Activated CD4-positive, alpha-beta memory T cell treated with anti-CD3 and anti-CD28 coated beads for 36 hours (primary cell): Measurements from ENCODE around the gene ALDOA. TPM values are rescaled to one million over a fixed set of nuclear protein-coding genes. Genes with fewer than 3 reads are reported as not detected.

Experiments
- CTCF ChIA-PET: fragments of 350-600 bp; sonication (Branson Sonifier 250); formaldehyde crosslinking; loops from one replicate; lab custom pipeline; 2021; ENCODE audit warnings: antibody characterized with exemption, inconsistent platforms; lab: Charles Lee
- POLR2A ChIA-PET: fragments of 350-600 bp; sonication (Branson Sonifier 250); formaldehyde crosslinking; loops from one replicate; lab custom pipeline; 2021; ENCODE audit warnings: antibody characterized with exemption; lab: Charles Lee
- DNase-seq: peaks from one replicate; pipeline ENCODE4 v3.0.0-alpha.2; 2020
- H3K27ac Mint-ChIP-seq: one replicate; pipeline ENCODE4 v1.8.0; 2021; ENCODE audit warnings: mixed read lengths
- H3K27me3 Mint-ChIP-seq: one replicate; pipeline ENCODE4 v1.8.0; 2021; ENCODE audit warnings: mixed read lengths
- H3K36me3 Mint-ChIP-seq: one replicate; pipeline ENCODE4 v1.8.0; 2021; ENCODE audit warnings: mixed read lengths
- H3K4me1 Mint-ChIP-seq: one replicate; pipeline ENCODE4 v1.8.0; 2021; ENCODE audit warnings: low read depth, mixed read lengths
- H3K4me3 Mint-ChIP-seq: one replicate; pipeline ENCODE4 v1.8.0; 2021; ENCODE audit warnings: mild to moderate bottlenecking, mixed read lengths
- H3K9me3 Mint-ChIP-seq: one replicate; pipeline ENCODE4 v1.8.0; 2021; ENCODE audit warnings: mixed read lengths
- intact Hi-C: fragments of 100-400 bp; cut with micrococcal nuclease; formaldehyde crosslinking; loops from one replicate; pipeline ENCODE4 v1.15.1; 2023
- total RNA-seq, 2 experiments: library from RNA; stranded (reverse); gene quantifications; one replicate each; pipeline ENCODE4 v1.2.3, GENCODE V29; 2021

Gene ALDOA
- total RNA-seq, 2 experiments from 2014 or later = 1,724 to 1,734 TPM

- H3K27ac Mint-ChIP-seq = no peak overlapping the region
- no peak overlapping the region for H3K4me3 Mint-ChIP-seq
- H3K9me3 Mint-ChIP-seq = no peaks in the 10 kb centered on the region
- POLR2A ChIA-PET = no interaction called here
- DNase-seq = peak; percentile 49
- H3K4me1 Mint-ChIP-seq = peaks cover 12% of the 10 kb centered on the region
- H3K36me3 Mint-ChIP-seq = no peaks in the 10 kb centered on the region
- intact Hi-C loops = no loop called here
- CTCF ChIA-PET = interaction anchor here (1.2 kb wide), 1 partner anchor 14 kb away, joined by 3 read pairs; no protein-coding TSS in a partner anchor
- no peaks in the 10 kb centered on the region for H3K27me3 Mint-ChIP-seq
These were observed 19.4 kb upstream of the ALDOA start for GRCh38 chr16:30046178-30046577.

DNA sequence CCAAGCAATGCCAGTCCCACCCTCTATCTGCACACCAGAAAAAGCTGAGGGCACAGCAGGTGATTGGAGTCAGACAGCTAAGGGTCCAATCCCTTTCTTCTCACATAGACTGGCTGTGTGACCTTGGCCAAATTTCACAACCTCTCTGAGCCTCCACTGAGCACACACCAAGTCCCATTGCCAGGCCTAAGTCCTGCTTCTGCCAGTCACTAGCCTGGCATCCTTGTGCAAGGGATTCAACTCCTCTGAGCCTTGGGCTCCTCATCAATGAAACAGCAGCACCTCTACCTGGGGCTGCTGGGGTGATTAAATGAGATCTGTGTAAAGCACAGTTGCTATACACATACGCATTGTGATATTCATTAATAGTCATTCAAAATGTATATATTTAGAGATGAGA, 19.0 kb upstream of the ALDOA start:
- H3K36me3 Mint-ChIP-seq = no peaks in the 10 kb centered on the region
- H3K4me3 Mint-ChIP-seq = no peak overlapping the region
- no peak for DNase-seq
- H3K4me1 Mint-ChIP-seq = peaks cover 14% of the 10 kb centered on the region
- no peaks in the 10 kb centered on the region for H3K27me3 Mint-ChIP-seq
- intact Hi-C loops = no loop called here
- H3K27ac Mint-ChIP-seq = no peak overlapping the region
- ChIA-PET POLR2A (no interaction called here), CTCF (interaction anchor here (1.2 kb wide), 1 partner anchor 14 kb away, joined by 3 read pairs; no protein-coding TSS in a partner anchor)
- no peaks in the 10 kb centered on the region for H3K9me3 Mint-ChIP-seq

- Mint-ChIP-seq H3K9me3 (no peaks in the 10 kb centered on the region), H3K36me3 (no peaks in the 10 kb centered on the region), H3K27me3 (no peaks in the 10 kb centered on the region), H3K27ac (no peak overlapping the region), H3K4me3 (no peak overlapping the region), H3K4me1 (peaks cover 28% of the 10 kb centered on the region)
- DNase-seq = no peak
- ChIA-PET POLR2A (interaction anchor here (1.6 kb wide), 1 partner anchor 15 kb away, joined by 4 read pairs; no protein-coding TSS in a partner anchor), CTCF (no interaction called here)
- intact Hi-C loops = loop anchor here (5.0 kb wide), 1 partner anchor 42 kb away; the partner anchor contains the start of gene TBX6
These were observed 15.7 kb upstream of the ALDOA start for GRCh38 chr16:30049871-30050270.

DNA sequence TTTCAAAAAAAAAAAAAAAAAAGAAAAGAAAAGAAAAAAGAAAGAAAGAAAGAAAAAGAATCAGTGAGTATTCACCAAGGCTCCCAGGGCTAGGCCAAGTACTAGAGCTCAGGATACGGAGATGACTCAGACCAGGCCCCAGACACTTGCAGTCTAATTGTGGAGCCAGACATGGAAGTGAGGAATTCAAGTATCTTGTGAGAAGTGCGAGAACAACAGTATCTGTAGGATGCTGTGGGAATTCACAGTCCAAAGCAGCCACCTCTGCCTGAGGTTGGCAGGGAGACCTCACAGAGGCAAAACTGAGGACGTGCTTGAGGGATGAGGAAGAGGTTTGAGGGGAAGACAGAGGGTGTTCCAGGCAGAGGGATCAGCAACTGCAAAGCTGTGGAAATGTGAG, 14.0 kb upstream of the ALDOA start:
- no peaks in the 10 kb centered on the region for H3K9me3 Mint-ChIP-seq
- ChIA-PET POLR2A (no interaction called here), CTCF (interaction anchor here (0.9 to 2.1 kb wide), 3 partner anchors 14 to 40 kb away, joined by 3 to 8 read pairs (median 3); partner anchors contain the start of genes ALDOA and TBX6)
- no peak overlapping the region for H3K27ac Mint-ChIP-seq
- peaks cover 28% of the 10 kb centered on the region for H3K4me1 Mint-ChIP-seq
- H3K36me3 Mint-ChIP-seq = no peaks in the 10 kb centered on the region
- intact Hi-C loops = loop anchor here (5.0 kb wide), 1 partner anchor 41 kb away; the partner anchor contains the start of gene TBX6
- H3K27me3 Mint-ChIP-seq = no peaks in the 10 kb centered on the region
- no peak for DNase-seq
- H3K4me3 Mint-ChIP-seq = peak overlapping the region; percentile 75

DNA sequence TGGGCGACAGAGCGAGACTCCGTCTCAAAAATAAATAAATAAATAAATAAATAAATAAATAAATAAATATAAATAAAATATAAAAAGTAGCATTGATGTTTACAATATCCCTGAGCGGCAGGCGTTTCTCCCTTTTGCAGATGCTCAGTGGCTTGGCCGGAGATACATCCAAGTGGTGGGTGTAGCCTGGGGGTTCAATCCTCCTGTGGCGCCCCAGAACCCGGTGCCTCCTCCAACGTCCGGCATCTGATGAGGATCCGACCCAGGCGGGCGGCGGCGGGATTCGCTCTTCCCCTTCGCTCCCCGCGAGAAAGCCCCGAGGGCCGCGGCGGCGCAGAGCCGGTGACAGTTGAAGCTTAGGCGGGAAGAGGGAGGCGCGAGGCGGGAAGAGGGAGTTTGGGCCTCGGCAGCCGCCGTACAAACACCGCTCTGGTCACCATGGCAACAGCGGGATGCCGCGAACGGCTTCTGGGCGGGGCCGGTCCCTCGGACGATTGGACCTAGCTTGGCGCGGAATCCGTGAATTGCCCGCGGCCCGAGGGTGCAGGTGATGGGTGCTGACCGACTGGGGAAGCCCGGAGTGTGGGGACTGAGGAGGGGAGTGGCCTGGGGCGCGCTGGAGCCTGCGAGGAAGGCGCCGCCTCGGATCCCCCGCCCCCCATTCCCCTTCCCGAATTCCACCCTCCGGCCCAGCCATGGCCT, 12.7 kb upstream of the ALDOA start:
- Mint-ChIP-seq H3K4me3 (peak overlapping the region; percentile 86), H3K9me3 (no peaks in the 10 kb centered on the region), H3K27me3 (no peaks in the 10 kb centered on the region), H3K27ac (peak overlapping the region; percentile 49), H3K4me1 (peaks cover 28% of the 10 kb centered on the region), H3K36me3 (no peaks in the 10 kb centered on the region)
- ChIA-PET CTCF (interaction anchor here (0.9 to 2.1 kb wide), 7 partner anchors 10 to 233 kb away, joined by 3 to 13 read pairs (median 5); partner anchors contain the start of genes ALDOA, MVP, TBX6 and TLCD3B), POLR2A (interaction anchor here (1.0 to 5.0 kb wide), 3 partner anchors 12 to 236 kb away, joined by 3 to 48 read pairs (median 3); partner anchors contain the start of gene ALDOA)
- intact Hi-C loops = loop anchor here (1.0 to 5.0 kb wide), 2 partner anchors 12 to 39 kb away; partner anchors contain the start of genes ALDOA and TBX6
- DNase-seq = peak; percentile 95

GRCh38 chr16:30053376-30054015, 12.1 kb upstream of the ALDOA start:
- H3K4me1 Mint-ChIP-seq = peaks cover 28% of the 10 kb centered on the region
- H3K27me3 Mint-ChIP-seq = no peaks in the 10 kb centered on the region
- intact Hi-C loops = loop anchor here (1.0 to 5.0 kb wide), 2 partner anchors 12 to 39 kb away; partner anchors contain the start of genes ALDOA and TBX6
- H3K27ac Mint-ChIP-seq = no peak overlapping the region
- H3K36me3 Mint-ChIP-seq = no peaks in the 10 kb centered on the region
- ChIA-PET POLR2A (interaction anchor here (1.0 to 5.0 kb wide), 4 partner anchors 11 to 236 kb away, joined by 3 to 48 read pairs (median 3); partner anchors contain the start of gene ALDOA), CTCF (interaction anchor here (0.9 to 3.3 kb wide), 8 partner anchors 10 to 233 kb away, joined by 3 to 25 read pairs (median 8); partner anchors contain the start of genes ALDOA, MVP, TBX6 and TLCD3B)
- H3K4me3 Mint-ChIP-seq = peak overlapping the region; percentile 86
- DNase-seq = no peak
- H3K9me3 Mint-ChIP-seq = no peaks in the 10 kb centered on the region

- POLR2A ChIA-PET = interaction anchor here (1.3 to 5.0 kb wide), 3 partner anchors 11 to 246 kb away, joined by 3 to 48 read pairs (median 5); partner anchors contain the start of gene ALDOA
- H3K9me3 Mint-ChIP-seq = no peaks in the 10 kb centered on the region
- H3K27ac Mint-ChIP-seq = no peak overlapping the region
- no peaks in the 10 kb centered on the region for H3K36me3 Mint-ChIP-seq
- no peaks in the 10 kb centered on the region for H3K27me3 Mint-ChIP-seq
- DNase-seq = no peak
- H3K4me3 Mint-ChIP-seq = peak overlapping the region; percentile 42
- intact Hi-C loops = loop anchor here (5.0 kb wide), 1 partner anchor 38 kb away; the partner anchor contains the start of gene TBX6
- CTCF ChIA-PET = interaction anchor here (0.6 to 3.3 kb wide), 11 partner anchors 9 to 355 kb away, joined by 3 to 33 read pairs (median 8); partner anchors contain the start of genes ALDOA, TBX6 and TLCD3B
- H3K4me1 Mint-ChIP-seq = peaks cover 28% of the 10 kb centered on the region
These were observed 11.1 kb upstream of the ALDOA start for GRCh38 chr16:30054451-30054850.

DNA sequence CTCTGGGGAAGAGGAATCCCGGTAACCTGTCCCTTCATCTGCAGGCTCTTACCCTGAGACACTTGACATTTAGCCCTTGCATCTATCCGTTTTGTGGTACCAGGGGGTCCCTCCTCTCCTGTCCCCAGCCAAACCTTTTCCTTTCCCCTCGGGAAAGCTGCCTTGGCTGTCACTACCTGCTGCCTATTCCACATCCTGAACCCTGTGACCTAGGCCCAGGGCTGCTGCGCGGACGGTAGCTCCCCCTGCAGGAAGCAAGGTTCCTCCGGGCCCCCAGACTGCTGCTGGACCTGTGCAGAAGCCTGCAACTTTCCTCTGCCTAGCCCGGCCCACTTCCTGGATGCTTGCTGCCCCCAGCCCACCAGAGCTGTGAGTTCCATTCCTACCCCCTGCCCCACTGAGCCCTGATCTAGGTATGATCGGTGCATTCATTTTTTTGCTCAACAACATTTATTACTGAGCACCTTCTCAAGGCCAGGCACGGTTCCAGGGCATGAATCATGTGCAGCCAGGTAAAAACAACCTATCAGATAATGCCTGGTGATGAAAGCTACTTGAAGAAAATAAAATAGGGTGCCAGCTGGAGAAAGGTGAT, 10.5 kb upstream of the ALDOA start:
- POLR2A ChIA-PET = interaction anchor here (0.6 to 5.0 kb wide), 7 partner anchors 10 to 247 kb away, joined by 3 to 48 read pairs (median 4); partner anchors contain the start of genes ALDOA, HIRIP3, INO80E and TBX6
- CTCF ChIA-PET = interaction anchor here (0.6 to 3.3 kb wide), 21 partner anchors 10 to 392 kb away, joined by 3 to 33 read pairs (median 5); partner anchors contain the start of genes ALDOA, C16orf92, CDIPT and PPP4C
- intact Hi-C loops = loop anchor here (5.0 kb wide), 1 partner anchor 37 kb away; the partner anchor contains the start of gene TBX6
- Mint-ChIP-seq H3K36me3 (no peaks in the 10 kb centered on the region), H3K4me1 (peaks cover 28% of the 10 kb centered on the region), H3K4me3 (peak overlapping the region; percentile 42), H3K27ac (peak overlapping the region; percentile 79), H3K9me3 (no peaks in the 10 kb centered on the region), H3K27me3 (no peaks in the 10 kb centered on the region)
- DNase-seq = peak; percentile 76

- DNase-seq = no peak
- intact Hi-C loops = loop anchor here (10.0 kb wide), 1 partner anchor 594 kb away; the partner anchor contains the start of genes FBRS and PRR14
- CTCF ChIA-PET = no interaction called here
- peaks cover 11% of the 10 kb centered on the region for H3K4me1 Mint-ChIP-seq
- POLR2A ChIA-PET = no interaction called here
- H3K36me3 Mint-ChIP-seq = peaks cover 6% of the 10 kb centered on the region
- H3K27ac Mint-ChIP-seq = no peak overlapping the region
- no peaks in the 10 kb centered on the region for H3K27me3 Mint-ChIP-seq
- no peaks in the 10 kb centered on the region for H3K9me3 Mint-ChIP-seq
- no peak overlapping the region for H3K4me3 Mint-ChIP-seq
These were observed 5.2 kb upstream of the ALDOA start for GRCh38 chr16:30060346-30060745.

DNA sequence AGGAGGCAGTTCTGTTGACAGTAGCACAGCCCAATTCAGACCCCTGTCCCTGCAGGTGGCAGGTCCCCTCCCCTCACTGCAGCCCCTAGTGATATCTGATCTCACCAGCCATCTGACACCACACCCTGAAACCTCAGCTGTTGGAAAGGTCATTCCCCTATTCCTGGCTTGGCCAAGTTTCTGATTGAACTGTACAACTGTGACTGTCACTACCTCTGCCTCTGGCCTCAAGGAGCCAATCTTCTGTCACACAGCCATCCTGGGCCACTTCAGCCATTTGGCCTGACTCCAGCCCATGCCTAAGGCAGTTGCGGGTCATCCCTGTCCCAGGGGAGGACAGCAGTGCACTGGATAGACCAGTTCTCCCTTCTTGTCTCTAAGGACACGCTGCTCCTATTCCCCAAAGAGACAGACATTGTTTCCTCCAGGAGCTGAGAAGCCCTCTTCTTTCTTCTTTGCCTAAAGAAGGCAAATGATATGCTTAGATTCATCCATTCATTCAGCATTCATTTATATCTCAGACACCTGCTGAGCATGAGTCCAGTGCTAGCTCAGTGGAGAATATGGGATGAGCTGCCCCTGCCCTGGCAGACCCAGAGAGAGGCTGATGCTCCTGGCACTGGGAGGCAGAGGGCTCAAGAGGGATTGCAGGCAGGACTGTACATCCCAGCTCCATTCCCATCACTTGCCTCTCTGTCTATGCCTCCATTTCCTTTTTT, 4.6 kb upstream of the ALDOA start:
- no peaks in the 10 kb centered on the region for H3K9me3 Mint-ChIP-seq
- DNase-seq = no peak
- CTCF ChIA-PET = no interaction called here
- POLR2A ChIA-PET = no interaction called here
- peaks cover 7% of the 10 kb centered on the region for H3K4me1 Mint-ChIP-seq
- peaks cover 10% of the 10 kb centered on the region for H3K36me3 Mint-ChIP-seq
- intact Hi-C loops = loop anchor here (10.0 kb wide), 1 partner anchor 594 kb away; the partner anchor contains the start of genes FBRS and PRR14
- no peak overlapping the region for H3K27ac Mint-ChIP-seq
- no peaks in the 10 kb centered on the region for H3K27me3 Mint-ChIP-seq
- no peak overlapping the region for H3K4me3 Mint-ChIP-seq
